Measurements from ENCODE around the gene FBXW12.

FBXW12 gene

GRCh38 chr3:48405343-48405881, 33.4 kb downstream of the FBXW12 start:
- TF ChIP-seq POLR2AphosphoS5 (IDR thresholded peaks at IDR 0.05; ENCODE audit: low read depth, low read length) (no peak), SIN3A (IDR thresholded peaks at IDR 0.05; ENCODE audit: borderline replicate concordance, insufficient read depth, low read length) (no peak), TAF1 (IDR thresholded peaks at IDR 0.05; ENCODE audit: borderline replicate concordance, insufficient read depth, low read length) (no peak), FOXP2 (optimal IDR thresholded peaks at IDR 0.05; ENCODE audit: borderline replicate concordance, extremely low read depth, extremely low read length, insufficient read depth) (no peak), REST (IDR thresholded peaks at IDR 0.05; ENCODE audit: insufficient read depth in 1 of 2, low read depth in 2 of 2, low read length in 2 of 2) (no peak)

DNA sequence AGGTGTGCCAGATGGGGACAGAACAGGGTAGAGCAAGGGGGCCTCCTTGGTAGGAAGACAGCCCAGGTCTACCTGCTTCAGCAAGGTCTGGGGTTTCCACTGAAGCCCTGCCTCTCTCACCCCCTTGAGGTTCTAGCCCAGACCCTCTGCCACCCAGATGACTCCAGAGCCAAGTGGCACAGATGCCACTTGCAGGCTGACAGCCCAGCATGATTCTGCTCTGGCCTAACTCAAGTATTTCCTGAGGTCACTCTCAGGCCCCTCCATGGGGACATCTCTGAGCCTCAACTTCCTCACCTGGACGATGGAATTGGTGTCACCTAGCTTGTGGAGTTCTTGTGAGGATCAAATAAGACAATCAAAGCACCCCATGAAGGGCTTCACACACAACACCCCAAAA, 34.0 kb downstream of the FBXW12 start:
- no peak for TF ChIP-seq TAF1 (IDR thresholded peaks at IDR 0.05; ENCODE audit: borderline replicate concordance, insufficient read depth, low read length)
- TF ChIP-seq REST (IDR thresholded peaks at IDR 0.05; ENCODE audit: insufficient read depth in 1 of 2, low read depth in 2 of 2, low read length in 2 of 2) = no peak
- TF ChIP-seq FOXP2 (optimal IDR thresholded peaks at IDR 0.05; ENCODE audit: borderline replicate concordance, extremely low read depth, extremely low read length, insufficient read depth) = no peak

- TF ChIP-seq SIN3A (IDR thresholded peaks at IDR 0.05; ENCODE audit: borderline replicate concordance, insufficient read depth, low read length) (no peak), TAF1 (IDR thresholded peaks at IDR 0.05; ENCODE audit: borderline replicate concordance, insufficient read depth, low read length) (no peak), POLR2AphosphoS5 (IDR thresholded peaks at IDR 0.05; ENCODE audit: low read depth, low read length) (no peak), FOXP2 (optimal IDR thresholded peaks at IDR 0.05; ENCODE audit: borderline replicate concordance, extremely low read depth, extremely low read length, insufficient read depth) (no peak), REST (IDR thresholded peaks at IDR 0.05; ENCODE audit: insufficient read depth in 1 of 2, low read depth in 2 of 2, low read length in 2 of 2) (no peak)
These were observed 34.7 kb downstream of the FBXW12 start for GRCh38 chr3:48406443-48407431.

GRCh38 chr3:48407542-48408099, 35.6 kb downstream of the FBXW12 start:
- TF ChIP-seq TAF1 (IDR thresholded peaks at IDR 0.05; ENCODE audit: borderline replicate concordance, insufficient read depth, low read length) (no peak), FOXP2 (optimal IDR thresholded peaks at IDR 0.05; ENCODE audit: borderline replicate concordance, extremely low read depth, extremely low read length, insufficient read depth) (no peak), SIN3A (IDR thresholded peaks at IDR 0.05; ENCODE audit: borderline replicate concordance, insufficient read depth, low read length) (no peak), POLR2AphosphoS5 (IDR thresholded peaks at IDR 0.05; ENCODE audit: low read depth, low read length) (no peak), REST (IDR thresholded peaks at IDR 0.05; ENCODE audit: insufficient read depth in 1 of 2, low read depth in 2 of 2, low read length in 2 of 2) (no peak)
